WTC11 (cell line): ENCODE results near the gene FOXJ2. TPM values are rescaled to one million over a fixed set of nuclear protein-coding genes. Genes with fewer than 3 reads are reported as not detected.

ENCODE experiments used
- ATAC-seq: fragments of 200-7000 bp; cut with Tn5 transposase; 2 replicates; pipeline ENCODE4 v1.10.0; 2021; ENCODE audit warnings: mild to moderate bottlenecking, moderate library complexity
- CTCF ChIA-PET: fragments of 300-600 bp; sonication (Branson Sonifier 250); formaldehyde crosslinking; loops from one replicate; lab custom pipeline; 2021; ENCODE audit warnings: antibody characterized with exemption; lab: Charles Lee
- POLR2A ChIA-PET: fragments of 350-600 bp; sonication (Branson Sonifier 250); formaldehyde crosslinking; loops from one replicate; lab custom pipeline; 2021; ENCODE audit warnings: antibody characterized with exemption; lab: Charles Lee
- DNase-seq: peaks from one replicate; pipeline ENCODE4 v3.0.0; 2021; ENCODE audit warnings: low spot score
- H3K27ac Mint-ChIP-seq: 2 replicates; pipeline ENCODE4 v1.8.0; 2021; ENCODE audit warnings: mixed read lengths
- H3K27me3 Mint-ChIP-seq: 2 replicates; pipeline ENCODE4 v1.8.0; 2021; ENCODE audit warnings: low read depth, mild to moderate bottlenecking, moderate library complexity, mixed read lengths
- H3K36me3 Mint-ChIP-seq: 2 replicates; pipeline ENCODE4 v1.8.0; 2021; ENCODE audit warnings: mixed read lengths
- H3K4me1 Mint-ChIP-seq: 2 replicates; pipeline ENCODE4 v1.8.0; 2022; ENCODE audit warnings: mixed read lengths
- H3K4me3 Mint-ChIP-seq: 2 replicates; pipeline ENCODE4 v1.8.0; 2021; ENCODE audit warnings: mild to moderate bottlenecking, moderate library complexity, mixed read lengths
- H3K9me3 Mint-ChIP-seq: 2 replicates; pipeline ENCODE4 v1.8.0; 2021; ENCODE audit warnings: mixed read lengths
- ETV6 ChIP-seq: sonication (generic); formaldehyde crosslinking; IDR thresholded peaks from 2 replicates; pipeline ENCODE4 v1.8.1; 2022; ENCODE audit warnings: mild to moderate bottlenecking, missing genetic modification reagents
- GABPB1 ChIP-seq: sonication (generic); formaldehyde crosslinking; IDR thresholded peaks from 2 replicates; pipeline ENCODE4 v1.8.1; 2023; ENCODE audit warnings: mild to moderate bottlenecking, missing genetic modification reagents
- GRHL2 ChIP-seq: fragments of 250-450 bp; sonication (Bioruptor Pico); IDR thresholded peaks from 2 replicates; pipeline ENCODE4 v1.8.0; 2022; ENCODE audit warnings: mild to moderate bottlenecking, moderate library complexity; ENCODE audit not compliant: insufficient replicate concordance, severe bottlenecking
- IRF2 ChIP-seq: sonication (generic); formaldehyde crosslinking; IDR thresholded peaks from 2 replicates; pipeline ENCODE4 v1.8.0; 2022; ENCODE audit warnings: low read depth, missing genetic modification reagents, borderline replicate concordance
- JUN ChIP-seq: sonication (generic); formaldehyde crosslinking; IDR thresholded peaks from 2 replicates; pipeline ENCODE4 v1.8.0; 2023; ENCODE audit warnings: mild to moderate bottlenecking, missing genetic modification reagents
- NFATC4 ChIP-seq: fragments of 250-450 bp; sonication (Bioruptor Pico); IDR thresholded peaks from 2 replicates; pipeline ENCODE4 v1.9.0; 2021; ENCODE audit warnings: mild to moderate bottlenecking
- NFE2L1 ChIP-seq: sonication (generic); formaldehyde crosslinking; IDR thresholded peaks from 2 replicates; pipeline ENCODE4 v1.8.1; 2023; ENCODE audit warnings: missing genetic modification reagents
- NFYB ChIP-seq: sonication (generic); formaldehyde crosslinking; conservative IDR thresholded peaks from 2 replicates; pipeline ENCODE4 v1.8.0; 2022; ENCODE audit warnings: low read depth, missing genetic modification reagents
- NR1H2 ChIP-seq: sonication (generic); formaldehyde crosslinking; IDR thresholded peaks from 2 replicates; pipeline ENCODE4 v1.9.0; 2021; ENCODE audit warnings: mild to moderate bottlenecking, moderate library complexity, missing genetic modification reagents
- NR2C2 ChIP-seq: sonication (generic); formaldehyde crosslinking; IDR thresholded peaks from 2 replicates; pipeline ENCODE4 v1.8.0; 2022; ENCODE audit warnings: mild to moderate bottlenecking, missing genetic modification reagents
- SMAD3 ChIP-seq: sonication (generic); formaldehyde crosslinking; IDR thresholded peaks from 2 replicates; pipeline ENCODE4 v1.8.0; 2022; ENCODE audit warnings: missing genetic modification reagents, mild to moderate bottlenecking, borderline replicate concordance
- TCF7 ChIP-seq: sonication (generic); formaldehyde crosslinking; IDR thresholded peaks from 2 replicates; pipeline ENCODE4 v1.8.0; 2022; ENCODE audit warnings: mild to moderate bottlenecking, low read depth, missing genetic modification reagents, moderate library complexity
- TEAD4 ChIP-seq: sonication (generic); formaldehyde crosslinking; IDR thresholded peaks from 2 replicates; pipeline ENCODE4 v1.8.0; 2022; ENCODE audit warnings: mild to moderate bottlenecking, missing genetic modification reagents
- ZBTB21 ChIP-seq: sonication (generic); formaldehyde crosslinking; IDR thresholded peaks from 2 replicates; pipeline ENCODE4 v1.8.1; 2023; ENCODE audit warnings: mild to moderate bottlenecking, missing genetic modification reagents, borderline replicate concordance
- ZNF232 ChIP-seq: sonication (generic); formaldehyde crosslinking; IDR thresholded peaks from 2 replicates; pipeline ENCODE4 v1.8.0; 2022; ENCODE audit warnings: mild to moderate bottlenecking, missing genetic modification reagents
- total RNA-seq: library from RNA; stranded (reverse); gene quantifications from 3 replicates; pipeline ENCODE4 v1.2.3, GENCODE V29; 2021
- TF ChIP-seq, protein P1 (sequence below): sonication (generic); formaldehyde crosslinking; IDR thresholded peaks from 2 replicates; pipeline ENCODE4 v1.8.1; 2023; ENCODE audit warnings: mild to moderate bottlenecking, missing genetic modification reagents
- TF ChIP-seq, protein P2 (sequence below): sonication (generic); formaldehyde crosslinking; IDR thresholded peaks from 2 replicates; pipeline ENCODE4 v1.8.0; 2022; ENCODE audit warnings: missing genetic modification reagents
- TF ChIP-seq, protein P3 (sequence below): sonication (generic); formaldehyde crosslinking; IDR thresholded peaks from 2 replicates; pipeline ENCODE4 v1.8.0; 2023; ENCODE audit warnings: missing genetic modification reagents
- TF ChIP-seq, protein P4 (sequence below): sonication (generic); formaldehyde crosslinking; conservative IDR thresholded peaks from 2 replicates; pipeline ENCODE4 v1.8.1; 2022; ENCODE audit warnings: mild to moderate bottlenecking, missing genetic modification reagents
- TF ChIP-seq, protein P5 (sequence below): sonication (generic); formaldehyde crosslinking; IDR thresholded peaks from 2 replicates; pipeline ENCODE4 v1.8.0; 2022; ENCODE audit warnings: mild to moderate bottlenecking, missing genetic modification reagents

FOXJ2 gene
- total RNA-seq, 1 experiment from 2014 or later, result 12.7 TPM

DNA sequence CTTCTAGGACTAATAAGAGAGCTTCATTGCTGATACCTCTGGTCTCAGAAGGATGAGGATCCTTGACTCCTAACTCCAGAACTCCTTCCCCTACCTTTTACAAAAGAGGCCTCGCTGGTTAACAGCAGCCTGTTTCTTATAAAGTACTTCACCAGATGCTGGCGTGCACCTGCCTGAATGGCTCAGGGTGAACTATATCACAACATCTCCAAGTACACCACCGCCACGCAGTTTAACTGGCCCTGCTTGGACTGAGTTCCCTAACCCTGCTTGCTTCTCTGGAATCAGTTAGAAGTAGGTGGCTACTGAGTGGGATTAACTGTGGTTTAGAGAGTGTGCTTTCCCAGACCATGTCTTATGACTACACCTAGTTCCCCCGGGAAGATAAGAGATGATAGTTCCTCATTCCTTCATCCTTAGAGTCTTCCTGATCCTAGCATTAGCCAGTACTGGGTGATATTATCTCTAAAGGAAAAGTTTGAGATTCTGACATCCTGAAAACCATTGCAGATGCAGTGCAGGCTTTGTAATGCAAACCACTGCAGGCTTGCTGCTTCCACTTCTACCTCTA is 3.0 kb downstream of the FOXJ2 start (continued):
- TF ChIP-seq, protein P1, sequence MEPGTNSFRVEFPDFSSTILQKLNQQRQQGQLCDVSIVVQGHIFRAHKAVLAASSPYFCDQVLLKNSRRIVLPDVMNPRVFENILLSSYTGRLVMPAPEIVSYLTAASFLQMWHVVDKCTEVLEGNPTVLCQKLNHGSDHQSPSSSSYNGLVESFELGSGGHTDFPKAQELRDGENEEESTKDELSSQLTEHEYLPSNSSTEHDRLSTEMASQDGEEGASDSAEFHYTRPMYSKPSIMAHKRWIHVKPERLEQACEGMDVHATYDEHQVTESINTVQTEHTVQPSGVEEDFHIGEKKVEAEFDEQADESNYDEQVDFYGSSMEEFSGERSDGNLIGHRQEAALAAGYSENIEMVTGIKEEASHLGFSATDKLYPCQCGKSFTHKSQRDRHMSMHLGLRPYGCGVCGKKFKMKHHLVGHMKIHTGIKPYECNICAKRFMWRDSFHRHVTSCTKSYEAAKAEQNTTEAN, result no peak
- TF ChIP-seq, protein P2, sequence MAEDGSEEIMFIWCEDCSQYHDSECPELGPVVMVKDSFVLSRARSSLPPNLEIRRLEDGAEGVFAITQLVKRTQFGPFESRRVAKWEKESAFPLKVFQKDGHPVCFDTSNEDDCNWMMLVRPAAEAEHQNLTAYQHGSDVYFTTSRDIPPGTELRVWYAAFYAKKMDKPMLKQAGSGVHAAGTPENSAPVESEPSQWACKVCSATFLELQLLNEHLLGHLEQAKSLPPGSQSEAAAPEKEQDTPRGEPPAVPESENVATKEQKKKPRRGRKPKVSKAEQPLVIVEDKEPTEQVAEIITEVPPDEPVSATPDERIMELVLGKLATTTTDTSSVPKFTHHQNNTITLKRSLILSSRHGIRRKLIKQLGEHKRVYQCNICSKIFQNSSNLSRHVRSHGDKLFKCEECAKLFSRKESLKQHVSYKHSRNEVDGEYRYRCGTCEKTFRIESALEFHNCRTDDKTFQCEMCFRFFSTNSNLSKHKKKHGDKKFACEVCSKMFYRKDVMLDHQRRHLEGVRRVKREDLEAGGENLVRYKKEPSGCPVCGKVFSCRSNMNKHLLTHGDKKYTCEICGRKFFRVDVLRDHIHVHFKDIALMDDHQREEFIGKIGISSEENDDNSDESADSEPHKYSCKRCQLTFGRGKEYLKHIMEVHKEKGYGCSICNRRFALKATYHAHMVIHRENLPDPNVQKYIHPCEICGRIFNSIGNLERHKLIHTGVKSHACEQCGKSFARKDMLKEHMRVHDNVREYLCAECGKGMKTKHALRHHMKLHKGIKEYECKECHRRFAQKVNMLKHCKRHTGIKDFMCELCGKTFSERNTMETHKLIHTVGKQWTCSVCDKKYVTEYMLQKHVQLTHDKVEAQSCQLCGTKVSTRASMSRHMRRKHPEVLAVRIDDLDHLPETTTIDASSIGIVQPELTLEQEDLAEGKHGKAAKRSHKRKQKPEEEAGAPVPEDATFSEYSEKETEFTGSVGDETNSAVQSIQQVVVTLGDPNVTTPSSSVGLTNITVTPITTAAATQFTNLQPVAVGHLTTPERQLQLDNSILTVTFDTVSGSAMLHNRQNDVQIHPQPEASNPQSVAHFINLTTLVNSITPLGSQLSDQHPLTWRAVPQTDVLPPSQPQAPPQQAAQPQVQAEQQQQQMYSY (CRISPR knock-in tag), result no peak
- TF ChIP-seq ETV6 (CRISPR knock-in tag) (no peak), NFE2L1 (CRISPR knock-in tag) (no peak), TCF7 (no peak), NR1H2 (CRISPR knock-in tag) (no peak), NFATC4 (CRISPR knock-in tag) (no peak), NR2C2 (CRISPR knock-in tag) (no peak)

DNA sequence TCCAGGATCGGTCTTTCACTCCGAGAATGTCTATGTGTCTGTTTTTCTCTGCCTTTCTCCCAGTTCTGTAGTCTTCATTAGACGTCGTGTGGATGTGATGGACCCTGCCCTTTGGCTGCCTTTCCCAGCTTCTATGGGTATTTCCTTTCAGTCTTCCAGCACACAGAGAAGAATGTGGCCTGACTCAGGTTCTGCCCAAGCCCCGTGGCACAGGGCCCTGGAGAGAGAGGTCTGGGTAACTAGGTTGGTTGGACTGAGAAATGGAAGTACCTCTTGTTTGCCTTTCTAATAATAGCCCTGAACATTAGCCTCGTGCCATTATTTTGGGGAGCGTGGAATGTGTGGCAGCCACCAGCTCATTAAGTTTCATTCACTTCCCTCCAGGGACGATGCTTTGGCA is 3.8 kb downstream of the FOXJ2 start:
- Mint-ChIP-seq H3K27me3 (no peaks in the 10 kb centered on the region), H3K4me1 (peaks cover 66% of the 10 kb centered on the region), H3K9me3 (no peaks in the 10 kb centered on the region), H3K27ac (no peak overlapping the region), H3K36me3 (peaks cover 5% of the 10 kb centered on the region; the same call in 1 of the 2 replicates), H3K4me3 (no peak overlapping the region)
- no peak for TF ChIP-seq JUN (CRISPR knock-in tag)
- no peak for TF ChIP-seq ZBTB21 (CRISPR knock-in tag)
- no peak for TF ChIP-seq TEAD4
- no peak for TF ChIP-seq NFYB (CRISPR knock-in tag)
- no peak for TF ChIP-seq GABPB1
- POLR2A ChIA-PET, result no interaction called here
- no peak for ATAC-seq
- DNase-seq, result no peak
- CTCF ChIA-PET, result no interaction called here

DNA sequence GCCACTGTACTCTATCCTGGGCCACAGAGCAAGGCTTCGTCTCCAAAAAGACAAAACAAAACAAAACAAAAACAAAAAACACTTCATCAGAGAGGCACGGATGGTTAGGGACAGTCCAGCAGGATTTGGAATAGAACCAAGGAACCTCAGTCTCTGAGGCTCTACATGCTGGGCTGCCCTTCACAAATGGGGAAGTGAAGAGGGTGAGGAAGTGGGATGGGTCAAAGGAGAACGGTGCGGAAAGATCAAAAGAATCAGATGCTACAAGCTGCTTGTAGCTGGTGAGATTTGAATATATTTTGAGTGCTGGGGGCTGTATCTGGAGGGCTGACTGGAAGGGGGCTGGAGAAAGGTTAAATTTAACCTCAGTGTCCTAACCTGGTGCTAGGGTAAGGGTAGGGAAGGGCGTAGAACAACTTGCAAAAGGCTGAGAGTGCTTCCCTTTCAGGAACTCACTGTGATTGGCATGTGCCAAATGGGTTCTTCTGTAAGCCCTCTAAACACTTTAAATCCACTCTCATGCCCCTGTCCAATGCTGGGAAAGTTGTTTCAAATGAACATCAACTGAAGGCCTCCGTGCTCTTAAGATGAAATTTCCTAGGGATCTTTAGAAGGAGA is 4.6 kb downstream of the FOXJ2 start:
- Mint-ChIP-seq H3K36me3 (peaks cover 8% of the 10 kb centered on the region), H3K9me3 (no peaks in the 10 kb centered on the region), H3K27ac (no peak overlapping the region; the same call in 1 of the 2 replicates), H3K27me3 (no peaks in the 10 kb centered on the region), H3K4me1 (peaks cover 62% of the 10 kb centered on the region), H3K4me3 (no peak overlapping the region)
- ChIA-PET POLR2A (no interaction called here), CTCF (interaction anchor here (1.4 to 2.5 kb wide), 2 partner anchors 9 to 41 kb away, joined by 5 to 18 read pairs; no protein-coding TSS in a partner anchor)
- TF ChIP-seq IRF2 (CRISPR knock-in tag), result no peak
- TF ChIP-seq, protein P3, sequence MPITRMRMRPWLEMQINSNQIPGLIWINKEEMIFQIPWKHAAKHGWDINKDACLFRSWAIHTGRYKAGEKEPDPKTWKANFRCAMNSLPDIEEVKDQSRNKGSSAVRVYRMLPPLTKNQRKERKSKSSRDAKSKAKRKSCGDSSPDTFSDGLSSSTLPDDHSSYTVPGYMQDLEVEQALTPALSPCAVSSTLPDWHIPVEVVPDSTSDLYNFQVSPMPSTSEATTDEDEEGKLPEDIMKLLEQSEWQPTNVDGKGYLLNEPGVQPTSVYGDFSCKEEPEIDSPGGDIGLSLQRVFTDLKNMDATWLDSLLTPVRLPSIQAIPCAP, result no peak
- TF ChIP-seq, protein P4, sequence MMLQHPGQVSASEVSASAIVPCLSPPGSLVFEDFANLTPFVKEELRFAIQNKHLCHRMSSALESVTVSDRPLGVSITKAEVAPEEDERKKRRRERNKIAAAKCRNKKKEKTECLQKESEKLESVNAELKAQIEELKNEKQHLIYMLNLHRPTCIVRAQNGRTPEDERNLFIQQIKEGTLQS (CRISPR knock-in tag), result no peak
- TF ChIP-seq NR2C2 (CRISPR knock-in tag), result no peak
- TF ChIP-seq NR1H2 (CRISPR knock-in tag), result no peak
- no peak for TF ChIP-seq SMAD3 (CRISPR knock-in tag)
- TF ChIP-seq GRHL2 (CRISPR knock-in tag), result no peak
- TF ChIP-seq, protein P5, sequence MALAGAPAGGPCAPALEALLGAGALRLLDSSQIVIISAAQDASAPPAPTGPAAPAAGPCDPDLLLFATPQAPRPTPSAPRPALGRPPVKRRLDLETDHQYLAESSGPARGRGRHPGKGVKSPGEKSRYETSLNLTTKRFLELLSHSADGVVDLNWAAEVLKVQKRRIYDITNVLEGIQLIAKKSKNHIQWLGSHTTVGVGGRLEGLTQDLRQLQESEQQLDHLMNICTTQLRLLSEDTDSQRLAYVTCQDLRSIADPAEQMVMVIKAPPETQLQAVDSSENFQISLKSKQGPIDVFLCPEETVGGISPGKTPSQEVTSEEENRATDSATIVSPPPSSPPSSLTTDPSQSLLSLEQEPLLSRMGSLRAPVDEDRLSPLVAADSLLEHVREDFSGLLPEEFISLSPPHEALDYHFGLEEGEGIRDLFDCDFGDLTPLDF (CRISPR knock-in tag), result no peak
- TF ChIP-seq ZNF232, result no peak
- DNase-seq (no peak), ATAC-seq (no peak)
